Astrocyte of the hippocampus (primary cell): ENCODE measurements around the gene CIC.

Experiments
- DNase-seq: peaks from one replicate; pipeline ENCODE4 v3.0.0; 2011; ENCODE audit warnings: low read depth, low spot score

Gene CIC

DNA sequence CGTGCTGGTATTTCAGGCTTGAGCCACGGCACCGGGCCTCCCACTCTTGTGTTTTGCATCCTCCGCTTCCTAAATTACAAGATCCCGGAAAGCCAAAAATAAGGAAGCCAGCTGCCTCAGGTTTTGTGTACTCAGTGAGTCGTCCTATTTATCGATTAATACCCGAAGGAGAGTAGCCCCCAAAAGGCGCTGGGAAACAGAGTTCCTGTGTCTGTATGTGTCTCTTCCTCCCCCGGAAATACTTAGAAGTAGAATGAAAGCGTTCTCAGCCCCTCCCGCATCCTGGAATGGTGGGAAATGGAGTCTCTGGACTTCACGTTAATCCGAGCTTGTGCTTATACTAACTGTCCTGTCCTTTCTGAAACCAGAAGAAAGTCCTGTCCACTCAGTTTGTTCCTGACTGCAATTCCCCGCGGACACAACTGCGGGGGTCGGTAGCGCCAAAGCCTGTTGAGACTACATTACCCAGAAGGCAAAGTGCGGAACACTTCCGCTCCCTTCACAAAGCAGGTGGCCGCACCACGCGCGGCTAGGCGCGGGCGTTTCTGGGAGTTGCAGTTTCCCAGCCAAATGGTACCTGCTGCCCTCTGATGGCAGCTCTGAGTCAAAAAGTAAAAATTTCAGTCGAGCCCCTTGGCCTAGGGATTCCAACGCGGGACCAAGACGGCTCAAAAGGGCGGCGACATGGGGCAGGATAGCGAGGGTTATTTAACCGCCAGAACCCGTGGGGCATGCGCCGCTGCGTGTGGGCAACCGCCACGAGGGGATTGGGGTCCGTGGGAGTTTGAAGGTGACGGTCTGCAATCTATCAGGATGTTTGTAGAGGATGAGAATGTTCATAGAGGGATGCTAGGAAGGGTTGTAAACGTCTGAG lies 24.5 kb upstream of the CIC start:
- DNase-seq = peak; percentile 97

DNA sequence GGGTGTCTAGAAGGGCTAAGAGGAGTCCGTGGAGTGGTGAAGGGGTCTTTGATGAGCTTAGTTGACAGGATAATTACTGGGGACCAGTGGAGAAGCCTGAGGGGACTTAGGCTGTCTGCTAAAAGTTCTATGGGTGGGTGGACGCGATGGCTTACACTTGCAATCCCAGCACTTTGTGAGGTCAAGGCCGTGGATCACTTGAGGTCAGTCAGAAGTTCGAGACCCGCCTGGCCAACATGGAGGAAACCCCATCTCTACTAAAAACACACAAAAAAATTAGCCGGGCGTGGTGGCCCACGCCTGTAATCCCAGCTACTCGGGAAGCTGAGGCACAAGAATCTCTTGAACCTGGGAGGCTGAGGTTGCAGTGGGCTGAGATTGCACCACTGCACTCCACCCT lies 23.8 kb upstream of the CIC start:
- DNase-seq = no peak

DNA sequence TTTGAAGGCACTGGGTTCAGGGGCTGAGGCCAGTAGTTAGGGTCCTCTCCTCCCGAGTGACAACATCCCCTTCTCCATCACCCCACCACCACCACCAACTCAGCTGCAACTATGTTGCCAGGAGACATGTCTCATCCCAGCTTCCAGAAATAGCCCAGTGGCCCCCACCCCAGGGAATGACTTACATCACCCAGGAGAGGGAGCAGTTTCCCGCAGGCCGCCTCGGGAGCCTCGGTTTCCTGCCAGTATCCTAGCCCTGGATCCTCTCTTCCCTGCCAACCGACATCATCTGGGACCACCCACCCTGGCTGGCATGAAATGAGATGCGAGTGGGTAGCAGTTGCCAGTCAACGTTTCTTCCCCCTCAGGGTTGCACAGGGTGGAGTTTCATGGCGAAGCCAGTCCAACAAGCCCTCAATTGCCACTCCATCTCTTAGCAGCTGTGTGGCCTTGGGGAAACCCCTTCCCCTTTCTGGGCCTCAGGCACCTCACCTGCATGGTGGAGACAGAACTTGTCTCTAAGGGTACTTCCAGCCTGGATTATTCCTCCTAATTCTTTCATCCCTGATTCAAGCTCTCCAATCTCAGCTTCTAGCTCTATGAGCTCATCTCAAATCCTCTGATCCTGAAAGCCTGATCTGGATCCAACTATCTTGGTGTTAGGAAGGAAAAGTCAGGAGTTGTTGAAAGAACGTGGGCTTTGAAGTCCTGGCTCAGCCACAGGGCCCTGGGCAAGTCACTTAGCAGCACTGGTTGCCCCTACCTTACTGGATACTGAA lies 22.7 kb upstream of the CIC start:
- peak; percentile 89 for DNase-seq

DNA sequence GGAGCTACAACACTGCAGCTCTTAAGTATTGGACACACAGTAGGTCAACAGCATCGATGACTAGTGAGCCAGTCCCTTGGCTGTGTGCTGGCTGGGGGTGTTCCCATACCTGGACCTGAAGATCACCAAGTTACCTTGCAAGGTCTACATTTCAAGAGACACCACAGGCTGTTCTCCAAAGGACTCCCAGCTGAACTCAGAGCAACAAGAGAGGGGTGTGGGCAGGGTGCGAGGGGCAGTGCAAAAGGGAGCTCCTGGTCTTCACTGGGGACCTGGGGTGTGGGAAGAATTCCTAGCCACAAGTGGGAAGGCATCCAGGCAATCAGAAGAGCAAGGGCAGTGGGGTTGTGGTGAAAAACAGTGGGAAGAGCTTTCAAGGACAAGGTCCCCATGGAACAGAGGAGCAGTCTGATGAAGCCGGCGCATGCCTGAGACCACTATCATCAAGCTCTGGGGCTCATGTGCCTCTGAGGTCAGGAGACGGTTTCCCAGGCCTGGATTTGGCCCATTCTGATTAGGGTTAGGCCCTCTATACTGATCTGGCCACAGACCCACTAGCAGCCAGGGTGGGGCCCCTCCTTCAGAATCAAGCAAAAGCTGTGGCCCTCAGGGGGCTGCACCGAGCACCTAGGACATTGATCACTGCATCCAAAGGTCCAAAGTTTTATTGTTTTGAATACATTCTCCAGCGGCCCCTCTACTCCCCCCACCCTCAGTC lies 22.0 kb upstream of the CIC start:
- DNase-seq = peak; percentile 27

DNA sequence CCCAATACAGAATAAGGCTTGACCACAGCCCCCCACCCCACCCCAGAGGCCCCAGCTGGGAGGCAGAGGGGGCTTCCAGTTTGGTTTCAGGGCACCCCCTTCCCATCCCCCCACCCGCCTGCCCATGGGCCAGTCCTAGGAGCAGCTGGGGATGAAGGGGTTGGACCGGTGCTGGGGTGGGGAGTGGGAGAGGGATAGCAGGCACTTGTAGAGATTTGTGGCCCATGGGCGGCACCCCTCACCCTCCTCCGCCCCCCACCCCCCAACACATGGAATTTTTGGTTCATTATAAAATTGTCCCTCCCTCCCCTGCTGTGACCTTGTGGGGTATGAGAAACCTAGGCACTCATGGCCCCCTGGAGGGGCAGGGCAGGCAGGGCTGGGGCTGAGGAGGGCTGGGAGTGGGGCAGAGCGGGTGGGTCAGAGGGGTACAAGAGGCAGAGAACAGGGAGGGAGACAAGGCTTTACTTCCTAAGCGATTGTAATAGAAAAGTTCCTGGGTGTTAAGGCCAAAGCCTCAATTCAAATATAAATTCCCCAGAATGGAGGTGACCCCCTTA lies 21.3 kb upstream of the CIC start:
- DNase-seq = no peak

DNA sequence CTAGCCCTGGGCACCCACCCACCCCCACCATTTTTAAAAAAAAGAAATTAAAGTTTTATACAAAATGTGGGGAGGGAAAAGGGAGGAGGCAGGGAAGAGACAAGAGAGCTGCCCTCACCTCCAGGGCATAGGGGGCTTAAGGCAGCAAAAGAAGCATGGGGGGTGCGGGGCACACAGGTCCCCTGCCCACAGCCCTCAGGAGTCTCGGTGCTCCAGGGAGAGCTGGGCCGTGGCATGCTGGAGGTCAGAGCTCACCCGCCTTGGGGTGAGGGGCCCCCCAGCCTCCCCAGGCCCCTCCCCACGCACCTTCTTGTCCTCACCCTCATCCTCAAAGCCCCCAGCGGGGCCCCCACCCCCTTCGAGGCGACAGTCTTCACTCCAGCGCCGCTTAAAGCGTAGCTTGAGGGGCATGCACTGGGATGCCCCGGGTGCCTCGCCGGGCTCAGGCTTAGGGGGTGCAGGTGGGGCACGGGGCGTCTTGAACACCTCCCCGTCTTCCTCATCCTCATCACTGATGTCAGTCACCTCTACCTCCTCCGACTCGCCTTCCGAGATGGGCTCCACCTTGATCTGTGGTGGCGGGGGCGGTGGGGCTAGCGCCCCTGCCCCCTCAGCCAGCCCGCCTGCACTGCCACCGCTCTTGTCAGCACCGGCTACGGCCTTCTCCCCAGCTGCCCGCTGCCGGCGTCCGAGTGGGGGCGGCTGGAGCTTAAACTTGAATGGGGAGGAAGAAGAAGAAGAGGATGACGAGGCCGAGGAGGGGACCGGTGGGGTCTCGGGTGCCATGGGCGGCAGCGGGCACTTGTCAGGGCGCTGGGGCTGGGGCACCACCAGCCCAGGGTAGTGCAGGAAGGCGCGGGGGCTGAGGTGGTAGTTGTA lies 20.5 kb upstream of the CIC start:
- no peak for DNase-seq

DNA sequence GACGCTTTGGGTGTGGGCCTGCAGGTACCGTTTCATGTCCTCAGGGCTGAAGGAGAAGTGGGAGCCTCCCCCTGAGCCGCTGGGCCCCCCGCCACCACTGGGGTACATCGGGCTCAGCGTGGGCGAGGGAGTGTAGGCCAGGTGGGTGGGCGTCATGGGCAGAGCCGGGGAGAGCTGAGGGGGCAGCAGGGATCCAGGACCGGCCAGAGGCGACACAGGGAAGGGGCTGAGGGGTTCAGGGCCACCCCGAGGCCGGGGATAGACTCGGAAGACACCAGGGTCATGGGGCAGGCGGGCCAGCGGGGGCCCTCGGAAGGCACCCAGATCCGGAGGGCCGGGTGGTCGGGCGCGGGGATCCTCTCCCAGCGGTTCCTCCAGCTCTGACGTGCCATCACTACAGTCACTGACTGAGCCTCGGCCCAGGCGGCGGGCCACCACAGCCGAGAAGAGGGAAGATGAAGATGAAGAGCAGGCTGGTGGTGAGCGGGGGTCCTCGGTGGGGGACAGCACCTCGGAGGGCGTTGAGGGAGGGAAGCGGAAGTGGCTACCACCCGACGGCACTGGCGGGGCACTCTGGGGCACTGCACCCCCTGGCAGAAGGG lies 19.8 kb upstream of the CIC start:
- DNase-seq = no peak

DNA sequence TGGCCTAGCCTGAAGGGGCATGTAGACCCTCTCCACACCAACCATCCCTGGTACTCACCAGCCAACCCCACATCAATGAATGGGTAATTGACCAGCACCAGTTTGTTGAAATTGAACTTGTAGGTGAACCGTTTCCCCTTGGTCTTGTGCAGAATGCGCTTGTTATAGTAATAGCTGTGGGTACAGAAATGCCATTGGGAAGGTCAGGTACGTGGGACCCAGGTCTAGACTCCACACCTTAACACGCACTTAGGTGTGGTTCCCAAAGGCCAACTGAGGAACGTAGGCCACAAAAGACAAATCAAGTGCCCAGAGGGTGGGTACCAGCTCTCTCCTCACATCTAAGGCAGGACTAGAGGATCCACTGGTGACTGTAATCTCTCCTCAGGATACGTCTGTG lies 19.3 kb upstream of the CIC start:
- no peak for DNase-seq

DNA sequence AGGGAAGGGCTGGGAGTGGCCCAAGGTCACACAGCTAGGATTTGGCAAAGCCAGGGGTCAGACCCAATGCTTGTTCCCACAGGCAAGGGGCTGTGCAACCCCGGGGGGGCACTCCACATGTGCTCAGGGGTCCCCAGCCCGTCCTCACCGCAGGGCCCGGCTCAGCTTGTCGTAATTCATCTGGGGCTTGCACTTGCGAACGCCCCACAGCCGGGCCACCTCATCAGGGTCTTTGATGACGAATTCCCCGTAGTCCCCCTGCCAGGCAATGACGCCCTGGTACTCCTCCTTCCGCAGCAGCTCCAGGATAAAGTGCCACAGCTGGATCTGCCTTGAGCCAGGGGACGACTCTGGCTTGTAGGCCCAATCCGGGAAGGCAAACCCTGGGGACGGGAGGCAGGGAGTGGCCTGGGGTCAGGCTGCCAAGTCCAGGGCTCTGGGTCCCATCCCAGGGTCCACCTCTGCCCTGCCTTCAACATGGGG lies 18.8 kb upstream of the CIC start:
- no peak for DNase-seq

DNA sequence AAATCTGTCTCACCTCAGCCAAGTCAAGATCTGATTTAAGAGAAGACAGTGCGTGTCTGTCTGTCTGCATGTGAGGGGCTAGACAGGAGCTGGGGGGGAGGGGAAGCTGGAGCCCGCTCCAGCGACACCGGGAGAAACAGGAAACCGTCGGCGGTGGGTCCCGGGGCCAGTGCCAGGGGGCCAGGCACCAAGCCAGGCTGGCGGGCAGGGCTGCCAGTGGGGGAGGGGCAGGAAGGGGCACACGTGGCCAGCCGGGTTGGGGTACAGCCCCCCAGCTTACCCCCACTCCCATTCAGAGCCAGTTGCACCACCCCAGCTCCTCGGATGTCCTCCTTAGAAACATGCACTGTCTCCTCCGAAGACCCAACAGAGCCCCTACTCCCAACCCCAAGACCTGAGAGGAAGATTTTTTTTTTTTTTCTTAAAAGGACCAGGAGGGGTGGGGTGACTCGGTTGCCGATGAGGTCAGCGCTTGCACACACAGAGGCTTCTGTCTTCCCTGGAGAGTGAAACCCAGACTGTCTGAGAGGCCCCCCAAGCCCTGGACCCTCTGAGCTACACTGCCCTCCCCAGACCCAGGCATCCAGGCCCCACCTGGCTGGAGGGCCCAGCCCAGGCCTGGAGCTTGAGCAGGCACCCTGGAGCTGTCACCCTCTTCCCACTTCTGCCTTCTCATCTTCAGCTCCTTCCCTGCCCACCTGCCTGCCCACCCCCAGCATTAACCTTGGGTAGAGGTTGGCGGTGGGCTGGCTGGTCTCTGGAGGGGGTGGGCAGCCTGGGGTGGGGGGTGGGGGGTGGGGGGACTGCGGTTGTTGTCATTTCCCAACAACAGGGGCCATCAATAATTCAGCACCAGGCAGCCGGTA lies 18.2 kb upstream of the CIC start:
- DNase-seq = peak; percentile 70

DNA sequence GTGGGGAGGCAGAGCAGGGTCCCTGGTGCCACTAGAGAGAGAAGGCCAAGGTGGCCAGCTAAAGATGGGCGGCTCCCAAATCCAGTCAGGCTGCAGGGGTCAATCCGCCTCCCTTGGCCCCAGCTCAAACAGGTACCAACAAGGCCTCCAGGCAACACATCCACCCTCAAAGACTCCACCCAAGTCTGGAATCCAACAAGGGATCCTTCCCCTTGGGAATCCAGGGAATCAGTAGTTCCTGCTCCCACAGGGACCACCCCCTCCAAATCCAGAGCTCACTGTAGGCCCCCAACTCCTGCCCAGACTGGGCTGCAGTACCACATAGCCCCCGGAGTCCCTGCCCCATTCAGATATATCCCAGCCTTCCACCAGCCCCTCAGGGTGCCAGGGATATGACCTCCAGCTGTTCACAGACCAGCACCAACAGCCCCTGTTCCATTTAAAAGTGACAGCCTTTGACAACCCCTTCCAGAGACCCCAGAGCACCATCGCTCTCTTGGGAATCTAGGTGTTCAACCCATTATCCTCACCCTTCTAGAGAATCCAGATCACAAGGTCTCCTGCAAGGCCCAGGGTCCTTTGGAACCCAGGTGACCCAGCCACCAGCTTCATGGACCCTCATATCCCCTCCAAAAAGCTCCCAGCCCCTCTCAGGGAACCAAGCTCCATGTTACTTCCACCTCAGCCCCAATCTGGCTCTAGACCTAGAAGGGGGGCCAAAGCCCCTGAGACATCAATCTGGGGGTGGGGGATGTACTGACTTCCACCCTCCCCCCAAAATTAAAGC lies 17.3 kb upstream of the CIC start:
- no peak for DNase-seq

DNA sequence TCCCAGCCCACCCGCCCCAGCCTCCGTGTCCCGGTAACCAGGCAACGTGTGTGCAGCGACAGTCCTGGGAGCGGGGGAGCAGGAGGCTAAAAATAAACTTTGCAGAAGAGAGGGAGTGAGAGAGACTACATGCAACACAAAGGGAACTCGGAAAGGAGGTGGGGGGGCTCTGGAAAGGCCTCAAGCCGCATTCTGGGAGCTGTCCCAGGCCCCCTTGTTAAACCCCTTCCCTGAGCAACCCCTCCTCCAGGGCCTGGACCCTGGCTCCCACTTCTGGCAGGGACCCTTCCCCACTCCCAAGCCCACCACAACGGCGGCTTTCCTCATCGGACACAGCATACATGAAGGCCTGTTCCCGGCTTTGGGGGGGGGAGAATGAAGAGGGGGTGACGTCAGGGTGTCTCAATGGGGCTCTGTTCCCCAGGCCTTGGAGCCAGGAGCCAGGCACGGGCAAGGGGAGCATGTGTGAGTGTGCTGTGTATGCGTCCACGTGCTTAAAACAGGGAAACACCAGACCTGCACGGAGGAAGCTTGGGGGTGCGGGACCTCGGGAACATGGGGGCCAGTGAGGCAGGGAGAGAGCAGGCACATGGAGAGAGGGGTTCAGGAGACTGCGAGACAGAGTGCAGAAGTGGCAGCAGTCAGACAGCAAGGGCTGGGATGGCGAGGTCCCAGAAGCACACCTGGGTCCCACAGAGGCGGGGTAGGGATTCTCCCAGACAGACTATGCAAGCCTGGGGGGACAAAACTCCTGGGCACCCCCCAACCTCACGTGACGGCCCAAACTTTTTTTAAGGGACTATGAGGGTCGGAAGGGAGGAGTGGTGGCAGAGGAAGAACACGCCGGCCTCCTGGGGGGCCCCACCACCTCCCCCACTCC lies 16.4 kb upstream of the CIC start:
- peak; percentile 73 for DNase-seq

DNA sequence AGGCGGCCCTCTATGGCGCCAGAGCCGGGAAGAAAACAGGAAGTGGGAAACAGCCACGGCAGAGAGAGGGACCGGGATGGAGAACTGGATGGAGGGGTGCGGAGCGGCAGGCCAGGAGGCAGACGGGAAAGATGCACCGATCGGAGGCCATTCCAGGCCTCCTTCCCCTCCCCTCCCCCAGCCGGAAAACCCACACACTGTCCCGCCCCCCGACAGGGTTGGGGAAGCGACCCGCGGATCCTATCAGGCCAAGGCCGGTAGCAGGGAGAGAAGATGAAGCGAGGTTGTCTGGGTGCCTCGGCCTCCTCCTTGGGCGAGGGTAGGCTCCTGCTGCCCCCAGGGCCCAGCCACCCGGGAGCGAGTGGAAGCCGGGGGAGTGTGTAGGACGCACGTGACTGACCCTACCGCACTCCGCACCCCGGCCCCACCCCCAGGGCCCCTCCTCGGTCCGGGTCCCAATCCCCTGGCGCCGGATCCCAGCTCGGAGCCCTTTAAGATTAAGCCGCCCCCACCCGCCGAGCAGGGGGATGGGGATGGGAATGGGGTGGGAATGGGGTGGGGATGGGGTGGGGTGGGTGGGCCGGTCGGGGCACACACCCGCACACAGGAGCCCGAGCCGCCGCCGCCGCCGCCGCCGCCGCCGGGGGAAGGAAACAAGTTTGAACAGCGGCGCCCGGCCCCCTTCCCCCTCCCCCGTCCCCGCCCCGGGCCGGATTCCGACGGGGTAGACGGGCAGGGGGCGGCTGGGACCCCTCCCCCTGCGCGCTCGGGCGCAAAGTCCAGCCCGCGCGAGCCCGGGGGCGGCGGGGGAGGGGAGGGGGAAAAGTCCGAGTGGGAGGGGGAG lies 15.6 kb upstream of the CIC start:
- peak; percentile 67 for DNase-seq

DNA sequence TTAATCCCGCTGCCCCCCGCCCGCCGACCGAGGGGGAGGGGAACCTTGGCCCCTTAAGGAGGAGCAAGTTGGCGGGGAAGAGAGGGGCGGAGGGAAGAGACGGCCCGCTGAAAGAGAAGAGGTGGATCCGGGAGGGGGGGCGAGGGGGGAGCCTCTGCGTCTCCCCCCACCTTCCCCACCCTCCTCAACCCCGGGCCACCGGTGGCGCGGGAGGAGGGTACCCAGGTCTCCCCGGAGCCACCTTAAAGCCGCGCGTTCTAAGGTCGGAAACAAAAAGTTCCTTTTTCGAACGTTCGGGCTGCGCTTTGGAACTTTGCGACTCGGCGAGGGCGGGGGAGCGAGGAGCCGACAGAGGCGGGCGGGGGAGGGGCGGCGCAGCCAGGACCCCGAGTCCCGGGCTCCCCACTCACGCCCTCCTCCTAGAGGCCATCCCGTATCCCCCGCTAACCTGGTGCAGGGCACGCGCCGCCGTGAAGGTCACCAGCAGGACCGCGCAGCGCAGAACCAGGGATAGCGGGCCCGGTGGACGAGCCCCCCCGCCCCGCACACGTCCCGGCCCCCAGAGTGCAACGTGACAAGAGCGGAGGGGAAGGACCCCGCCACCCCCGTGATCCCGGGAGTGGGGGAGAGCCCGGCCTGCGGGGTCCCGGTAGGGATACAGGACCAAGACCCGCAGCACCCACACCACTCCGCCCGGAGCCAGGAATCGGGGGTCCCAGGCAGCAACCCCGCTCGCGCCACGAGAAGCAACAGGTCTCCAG lies 14.8 kb upstream of the CIC start:
- DNase-seq = peak; percentile 76

DNA sequence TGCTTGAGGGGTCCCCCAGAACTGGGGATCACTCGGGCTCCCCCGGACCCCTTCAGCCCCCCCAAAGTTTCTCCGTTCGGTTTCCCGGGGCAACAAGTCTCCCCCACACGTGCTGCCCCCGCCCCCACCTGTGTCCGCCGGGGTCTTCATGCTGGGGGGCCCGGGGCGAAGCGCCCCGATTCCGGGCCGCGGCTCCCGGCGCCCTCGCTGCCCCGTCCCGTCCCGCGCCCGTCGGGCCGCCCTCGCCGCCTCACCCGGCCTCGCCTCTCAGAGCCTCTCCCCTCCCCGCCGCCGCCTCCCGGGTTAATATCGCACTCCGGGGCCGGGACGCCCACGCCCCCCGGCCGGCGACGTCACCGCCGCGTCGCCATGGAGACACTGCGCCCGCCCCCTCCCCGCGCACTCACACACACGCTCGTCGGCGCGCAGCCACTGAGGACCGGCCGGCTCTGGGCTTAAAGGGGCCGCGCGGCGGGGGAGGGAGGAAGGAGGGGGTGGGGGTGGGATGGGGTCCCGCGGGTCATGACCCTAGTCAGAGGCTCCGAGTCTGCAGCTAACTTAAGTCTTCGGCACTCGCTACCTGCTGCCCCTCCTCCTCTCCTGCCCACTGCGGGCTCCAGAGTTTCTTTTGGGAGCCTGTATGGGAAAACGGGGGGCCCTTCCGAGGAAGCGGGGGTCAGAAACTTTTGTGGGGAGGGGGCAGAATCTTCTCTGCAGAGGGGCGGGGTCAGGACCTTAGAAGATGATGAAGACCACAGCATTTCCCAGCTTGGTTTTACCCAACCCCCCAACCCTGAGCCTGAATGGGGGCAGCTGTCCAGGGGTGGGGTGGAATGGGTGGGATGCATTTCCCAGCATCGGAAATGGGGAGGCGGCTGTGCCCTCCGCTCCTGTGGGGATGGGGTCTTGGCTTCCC lies 13.9 kb upstream of the CIC start, which contains the start of gene ERF:
Gene ERF, minus strand, starts transcription at position 279 of the 916 bp plus-strand sequence. Its CDS starts 129 bp downstream, at position 150.
- peak; percentile 98 for DNase-seq
